Activated CD4-positive, alpha-beta T cell treated with anti-CD3 and anti-CD28 coated beads for 24 hours (primary cell): ENCODE data around the gene SMARCD1.
"Not testable (repeated sequence)": the region's sequence is repeated elsewhere in the genome, so short reads cannot be mapped to it uniquely, and the experiment has no call there.

Source experiments
- DNase-seq, 2 donors: peaks; one replicate each; pipeline ENCODE4 v3.0.0-alpha.2; 2020; ENCODE audit warnings: low read depth in 2 of 2

The SMARCD1 gene

DNA sequence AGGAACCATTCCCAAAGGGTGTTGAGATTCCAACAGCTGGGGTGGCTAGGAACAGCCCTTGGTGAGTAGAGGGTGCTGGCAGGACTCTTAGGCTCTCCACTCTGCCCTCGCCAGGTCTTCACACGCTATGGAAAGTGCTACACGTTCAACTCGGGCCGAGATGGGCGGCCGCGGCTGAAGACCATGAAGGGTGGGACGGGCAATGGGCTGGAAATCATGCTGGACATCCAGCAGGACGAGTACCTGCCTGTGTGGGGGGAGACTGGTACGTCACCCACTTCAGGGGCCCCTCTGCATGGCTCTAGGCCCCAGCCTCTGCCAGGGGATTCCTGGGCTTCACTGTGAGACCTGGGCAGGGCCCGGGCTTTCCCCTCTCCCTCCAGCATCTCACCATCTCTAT, 8.0 kb upstream of the SMARCD1 start:
- DNase-seq: no peak

DNA sequence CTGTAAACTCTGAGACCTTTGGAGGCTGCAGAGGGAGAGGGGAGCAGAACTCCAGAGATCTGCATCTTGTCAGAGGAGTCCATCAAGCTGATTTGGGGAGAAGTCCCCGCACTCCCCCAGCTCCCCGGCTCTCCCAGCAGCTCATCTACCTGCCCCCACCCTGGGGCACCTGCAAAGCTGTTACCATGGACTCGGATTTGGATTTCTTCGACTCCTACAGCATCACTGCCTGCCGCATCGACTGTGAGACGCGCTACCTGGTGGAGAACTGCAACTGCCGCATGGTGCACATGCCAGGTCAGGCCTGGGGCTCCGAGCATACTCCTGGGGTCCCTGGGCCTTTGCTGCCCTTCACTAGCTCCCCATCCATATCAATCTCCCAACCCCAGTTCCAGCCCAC, 6.9 kb upstream of the SMARCD1 start:
- DNase-seq: no peak

DNA sequence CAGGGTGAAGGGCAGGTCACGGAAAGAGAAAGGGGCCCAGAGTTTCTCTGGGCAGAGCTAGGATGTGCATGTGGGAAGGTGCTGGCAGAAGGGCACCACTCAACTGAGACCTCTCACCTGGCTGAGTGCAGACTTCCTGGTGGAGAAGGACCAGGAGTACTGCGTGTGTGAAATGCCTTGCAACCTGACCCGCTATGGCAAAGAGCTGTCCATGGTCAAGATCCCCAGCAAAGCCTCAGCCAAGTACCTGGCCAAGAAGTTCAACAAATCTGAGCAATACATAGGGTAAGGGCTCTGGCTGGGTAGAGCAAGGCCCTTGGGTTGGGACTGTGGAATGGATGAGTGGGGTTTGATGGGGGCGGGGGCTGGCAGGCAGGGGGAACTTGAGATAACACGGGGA, 5.4 kb upstream of the SMARCD1 start:
- DNase-seq: no peak

DNA sequence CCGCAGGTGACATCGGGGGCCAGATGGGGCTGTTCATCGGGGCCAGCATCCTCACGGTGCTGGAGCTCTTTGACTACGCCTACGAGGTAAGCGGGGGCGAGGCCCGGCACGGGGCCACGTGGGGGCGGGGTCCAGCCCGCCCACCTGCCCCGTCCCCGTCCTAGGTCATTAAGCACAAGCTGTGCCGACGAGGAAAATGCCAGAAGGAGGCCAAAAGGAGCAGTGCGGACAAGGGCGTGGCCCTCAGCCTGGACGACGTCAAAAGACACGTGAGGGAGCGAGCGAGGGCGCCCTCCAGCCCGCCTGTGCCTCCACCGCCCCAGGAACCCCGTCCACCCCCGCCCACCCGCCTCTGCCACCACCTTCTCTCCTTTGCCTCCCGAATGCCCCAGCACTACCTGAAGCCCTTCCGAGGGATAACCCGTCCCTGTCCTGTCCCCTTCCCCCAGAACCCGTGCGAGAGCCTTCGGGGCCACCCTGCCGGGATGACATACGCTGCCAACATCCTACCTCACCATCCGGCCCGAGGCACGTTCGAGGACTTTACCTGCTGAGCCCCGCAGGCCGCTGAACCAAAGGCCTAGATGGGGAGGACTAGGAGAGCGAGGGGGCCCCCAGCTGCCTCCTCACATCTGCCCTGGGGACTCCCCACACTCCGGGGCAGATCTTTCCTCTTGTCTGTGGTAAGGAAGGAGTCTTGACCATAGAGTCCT, 3.9 kb upstream of the SMARCD1 start:
- DNase-seq: no peak

DNA sequence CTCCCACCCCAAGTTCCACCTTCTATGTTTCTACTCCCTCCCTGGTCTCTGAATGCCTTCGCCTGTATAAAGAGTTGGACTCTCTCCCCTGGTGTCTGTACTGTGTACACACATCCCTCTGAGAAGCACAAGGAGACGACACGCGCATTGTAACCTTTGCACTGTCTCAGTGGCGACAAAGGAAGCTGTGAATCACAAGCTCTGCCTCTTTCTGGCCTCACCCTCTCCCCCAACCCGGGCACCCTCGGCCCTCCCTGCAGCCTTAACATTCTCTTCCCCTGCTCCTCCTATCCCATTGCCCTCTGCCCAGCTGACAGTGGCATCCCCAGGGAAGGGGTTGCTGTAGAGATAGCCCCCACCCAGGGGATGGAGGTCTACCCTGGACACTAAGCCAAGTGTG, 2.5 kb upstream of the SMARCD1 start:
- no peak for DNase-seq

DNA sequence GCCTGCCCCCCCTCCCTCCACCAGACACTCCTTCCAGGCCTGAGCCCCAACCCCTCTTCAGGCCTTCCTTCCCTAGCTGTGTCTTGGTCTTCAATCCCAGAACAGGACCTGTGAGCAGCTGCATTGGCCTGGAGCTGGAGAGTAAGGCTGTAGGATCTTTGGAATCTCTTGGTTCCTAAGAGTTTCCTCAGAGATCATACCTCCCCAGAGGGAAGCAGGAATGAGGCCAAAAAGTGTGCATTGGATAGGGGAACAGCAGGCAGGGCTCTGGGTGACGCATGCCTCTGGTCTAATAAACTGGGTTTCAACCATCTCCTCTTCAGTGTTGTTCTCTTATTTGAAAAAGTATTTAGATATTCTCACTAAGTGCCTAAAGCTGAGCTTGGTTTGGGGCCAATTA, 1.8 kb upstream of the SMARCD1 start:
- no peak for DNase-seq

DNA sequence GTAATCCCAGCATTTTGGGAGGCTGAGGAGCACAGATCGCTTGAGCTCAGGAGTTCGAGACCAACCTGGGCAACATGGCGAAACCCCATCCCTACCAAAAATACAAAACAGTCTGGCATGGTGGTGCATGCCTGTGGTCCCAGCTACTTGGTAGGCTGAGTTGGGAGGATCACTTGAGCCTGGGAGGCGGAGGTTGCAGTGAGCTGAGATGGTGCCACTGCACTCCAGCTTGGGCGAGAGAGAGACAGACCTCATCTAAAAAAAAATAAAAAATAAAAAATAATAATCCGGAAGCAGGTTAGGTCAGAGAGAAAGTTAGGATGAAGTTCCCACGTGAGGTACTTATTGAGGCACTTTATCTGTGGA, 750 bp upstream of the SMARCD1 start:
- not testable (repeated sequence) for DNase-seq

DNA sequence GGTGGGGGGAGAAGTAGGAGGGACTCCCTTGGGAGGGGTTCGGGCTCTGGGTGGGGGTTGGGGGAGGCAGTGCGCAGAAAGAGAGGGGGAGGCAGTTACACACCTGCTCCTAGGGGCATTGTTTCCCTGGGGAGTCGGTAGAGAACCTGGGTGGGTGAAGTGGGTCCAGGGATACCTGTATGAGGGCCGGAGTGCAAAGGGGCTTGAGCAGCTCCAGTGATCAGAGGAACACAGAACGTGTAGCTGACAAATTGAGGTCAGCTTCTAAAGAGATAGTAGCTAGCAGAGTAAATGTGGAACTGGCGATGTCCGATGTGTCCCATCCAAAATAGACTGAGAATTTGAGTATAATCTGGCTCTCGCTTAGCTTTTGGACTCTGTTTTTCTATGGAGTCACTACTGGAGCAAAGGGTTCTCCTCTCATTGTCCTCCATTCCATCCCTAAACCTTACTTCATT, 502 bp downstream of the SMARCD1 start:
- DNase-seq: no peak

DNA sequence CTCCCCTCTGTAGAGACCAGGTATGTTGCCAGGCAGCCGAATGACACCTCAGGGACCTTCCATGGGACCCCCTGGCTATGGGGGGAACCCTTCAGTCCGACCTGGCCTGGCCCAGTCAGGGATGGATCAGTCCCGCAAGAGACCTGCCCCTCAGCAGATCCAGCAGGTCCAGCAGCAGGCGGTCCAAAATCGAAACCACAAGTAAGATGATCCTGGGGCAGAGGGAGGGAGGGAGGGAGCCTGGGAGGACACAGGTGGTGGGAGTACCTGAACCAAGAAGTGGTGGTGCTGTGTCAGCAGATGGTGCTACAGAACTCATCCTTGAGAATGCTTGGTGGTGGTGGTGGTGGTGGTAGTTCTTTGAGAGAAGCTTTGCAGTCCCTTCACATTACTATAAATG, 1.0 kb downstream of the SMARCD1 start:
- DNase-seq: no peak

DNA sequence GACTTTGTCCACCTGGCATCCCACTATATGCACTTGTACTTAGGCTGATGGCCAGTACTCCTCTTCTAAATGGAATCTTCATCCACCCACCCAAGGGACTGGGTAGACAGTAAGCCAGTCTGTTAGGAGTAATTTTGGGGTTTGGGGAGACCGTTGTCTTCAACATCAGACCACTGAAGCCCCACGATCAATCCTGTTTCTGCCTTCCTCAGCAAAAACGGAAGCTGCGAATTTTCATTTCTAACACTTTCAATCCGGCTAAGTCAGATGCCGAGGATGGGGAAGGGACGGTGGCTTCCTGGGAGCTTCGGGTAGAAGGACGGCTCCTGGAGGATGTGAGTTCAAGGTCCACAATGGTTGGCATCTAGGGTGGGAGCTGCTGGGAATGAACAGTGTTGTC, 2.0 kb downstream of the SMARCD1 start:
- DNase-seq: no peak

DNA sequence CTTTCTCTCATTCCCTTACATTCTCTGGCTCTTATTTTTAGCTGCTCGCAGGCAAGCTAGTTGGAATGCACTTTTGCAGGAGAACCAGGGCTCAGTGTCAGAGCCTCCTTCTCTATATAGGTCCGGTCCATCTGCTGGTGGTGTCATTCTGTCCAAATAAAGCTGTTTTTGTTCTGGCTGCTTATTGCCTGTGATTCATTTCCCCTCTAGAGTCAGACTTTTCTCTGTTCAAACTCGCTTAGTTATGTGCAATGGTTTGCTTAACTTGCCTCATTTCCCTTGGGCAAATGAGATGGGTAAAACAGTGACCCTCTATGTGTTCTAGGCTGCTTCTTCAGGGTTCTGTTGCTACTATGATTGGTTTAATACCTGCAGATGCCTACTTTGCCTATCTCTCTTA, 2.9 kb downstream of the SMARCD1 start:
- no peak for DNase-seq

DNA sequence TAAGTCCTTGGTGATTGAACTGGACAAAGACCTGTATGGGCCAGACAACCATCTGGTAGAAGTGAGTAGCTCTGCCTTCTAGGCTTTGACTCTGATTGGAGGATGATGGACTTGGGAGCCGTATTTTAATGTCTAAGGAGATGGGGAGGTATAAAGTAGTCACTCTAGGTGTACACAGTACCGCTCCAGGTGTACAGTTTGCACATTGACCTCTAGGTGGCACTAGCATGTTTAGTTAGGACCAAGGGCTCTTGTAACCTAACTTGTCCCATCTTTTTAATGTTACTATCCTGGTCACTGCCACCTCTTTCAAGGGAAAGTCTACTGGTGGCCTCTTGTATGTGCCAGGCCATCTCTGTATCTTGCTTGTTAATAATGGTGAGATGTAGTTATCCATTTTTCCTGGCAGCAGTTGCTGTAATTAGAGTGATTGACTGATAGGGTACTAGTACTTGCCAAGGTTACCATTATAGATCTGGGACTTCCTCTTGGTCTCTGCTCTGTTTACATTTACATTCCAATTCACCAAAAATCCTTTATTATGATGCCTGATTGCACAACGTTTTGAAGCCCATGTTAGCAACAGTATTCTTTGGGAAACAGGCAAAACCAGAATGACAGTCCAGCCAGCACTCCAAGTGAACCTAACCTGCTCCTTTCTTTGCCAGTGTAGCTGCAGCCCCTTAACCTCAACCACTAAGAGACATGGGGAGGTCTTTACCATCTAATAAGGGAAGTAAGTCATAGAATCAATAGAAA, 3.6 kb downstream of the SMARCD1 start:
- peak; percentile 26 to 39 for DNase-seq

DNA sequence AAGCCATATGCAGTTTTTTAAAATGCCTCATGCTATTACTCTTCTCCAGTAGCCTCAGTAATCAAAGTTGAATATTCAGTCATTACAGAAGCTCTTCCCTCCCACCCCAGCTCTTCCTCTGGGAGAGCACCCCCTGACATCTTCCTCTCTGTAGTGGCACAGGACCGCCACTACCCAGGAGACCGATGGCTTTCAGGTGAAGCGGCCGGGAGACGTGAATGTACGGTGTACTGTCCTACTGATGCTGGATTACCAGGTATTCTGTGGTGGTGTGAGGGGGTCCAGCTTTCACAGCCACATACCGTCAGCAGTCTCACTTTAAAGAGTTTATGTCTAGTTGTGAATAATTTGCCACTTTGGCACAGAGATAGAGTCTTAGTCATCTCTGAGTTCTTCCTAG, 4.6 kb downstream of the SMARCD1 start:
- DNase-seq: no peak

DNA sequence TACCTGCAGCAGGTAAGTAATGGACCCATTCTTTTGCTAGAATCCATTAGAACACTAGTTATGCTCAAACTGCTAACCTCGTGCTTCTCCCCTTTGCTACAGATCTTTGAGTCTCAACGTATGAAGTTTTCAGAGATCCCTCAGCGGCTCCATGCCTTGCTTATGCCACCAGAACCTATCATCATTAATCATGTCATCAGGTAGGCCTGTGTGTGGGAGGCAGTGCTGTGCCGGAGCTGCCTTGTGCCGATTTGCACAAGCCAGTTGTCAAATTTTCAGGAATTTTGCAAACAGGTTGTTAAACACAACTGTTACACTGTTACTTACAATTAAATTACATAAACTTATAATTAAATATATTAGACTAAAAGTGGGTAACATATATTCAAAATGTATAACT, 5.2 kb downstream of the SMARCD1 start:
- DNase-seq: no peak

DNA sequence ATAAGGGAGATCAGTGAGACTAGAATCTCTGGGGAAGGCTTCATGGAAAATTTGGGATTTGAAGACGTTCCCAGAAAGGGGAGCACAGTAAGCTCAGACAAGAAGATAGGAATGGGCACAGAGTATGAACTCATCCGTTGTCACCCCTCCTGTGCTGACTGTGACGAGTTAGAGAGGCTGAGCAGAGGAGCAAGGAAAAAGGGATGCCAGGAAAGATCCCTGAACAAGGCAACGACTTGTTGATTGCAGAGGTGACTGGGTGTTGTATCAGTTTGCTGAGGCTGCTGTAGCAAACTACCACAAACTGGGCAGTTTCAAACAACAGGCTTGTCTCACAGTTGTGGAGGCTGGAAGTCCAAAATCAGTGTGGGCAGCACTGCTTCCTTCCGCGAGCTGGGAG, 12.8 kb downstream of the SMARCD1 start:
- no peak for DNase-seq

DNA sequence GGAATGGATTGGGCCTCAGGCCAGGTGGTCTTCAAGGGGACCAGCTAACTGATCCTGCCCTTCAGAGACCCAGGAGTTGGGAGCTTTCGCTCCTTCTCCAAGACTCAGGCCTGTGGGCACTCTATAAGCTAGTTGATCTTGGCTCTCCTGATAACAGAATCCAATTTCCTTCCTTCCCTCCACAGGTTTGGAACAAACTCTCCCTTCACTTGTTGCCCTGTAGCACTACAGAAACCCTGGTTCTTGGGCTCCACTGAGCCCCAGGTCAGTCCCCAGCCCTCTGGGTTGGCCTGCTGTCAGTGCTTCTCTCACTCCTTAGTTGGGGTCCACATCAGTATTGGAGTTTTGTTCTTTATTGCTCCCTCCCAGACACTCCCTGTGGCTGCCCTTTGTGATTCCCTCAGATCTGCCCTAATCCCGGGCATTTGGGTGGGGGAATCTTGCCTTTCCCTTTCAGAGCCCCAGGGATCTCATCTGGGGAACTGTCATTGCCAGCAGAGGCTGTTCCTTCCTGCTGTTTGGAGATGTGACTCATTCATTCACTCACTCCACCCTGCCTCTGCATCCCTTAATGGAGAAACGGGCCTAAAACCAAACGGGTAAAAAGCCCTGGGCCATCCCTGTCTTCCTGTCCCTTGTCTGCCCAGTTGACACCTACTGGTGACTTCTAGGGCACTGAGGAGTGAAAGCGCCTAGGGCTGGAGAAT, 14.3 kb downstream of the SMARCD1 start:
- no peak for DNase-seq

DNA sequence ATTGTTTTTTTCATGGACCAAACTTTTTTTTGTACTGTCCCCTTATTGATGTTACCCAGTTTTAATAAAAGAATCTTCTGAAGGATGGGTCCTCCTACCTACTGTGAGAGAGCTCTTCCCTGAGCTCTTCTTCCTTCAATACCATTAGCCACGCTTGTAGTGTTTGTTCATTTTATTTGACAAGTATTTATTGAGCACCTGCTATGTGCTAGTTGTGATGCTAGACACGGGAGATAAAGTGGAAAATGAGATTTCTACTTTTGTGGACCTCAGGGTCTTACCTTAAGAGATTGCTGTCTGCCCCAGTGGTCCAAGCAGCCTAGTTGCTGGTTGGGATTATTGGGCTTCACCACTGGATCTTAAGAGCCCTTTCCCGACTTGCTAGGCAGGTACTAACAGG, 15.4 kb downstream of the SMARCD1 start:
- DNase-seq: no peak

DNA sequence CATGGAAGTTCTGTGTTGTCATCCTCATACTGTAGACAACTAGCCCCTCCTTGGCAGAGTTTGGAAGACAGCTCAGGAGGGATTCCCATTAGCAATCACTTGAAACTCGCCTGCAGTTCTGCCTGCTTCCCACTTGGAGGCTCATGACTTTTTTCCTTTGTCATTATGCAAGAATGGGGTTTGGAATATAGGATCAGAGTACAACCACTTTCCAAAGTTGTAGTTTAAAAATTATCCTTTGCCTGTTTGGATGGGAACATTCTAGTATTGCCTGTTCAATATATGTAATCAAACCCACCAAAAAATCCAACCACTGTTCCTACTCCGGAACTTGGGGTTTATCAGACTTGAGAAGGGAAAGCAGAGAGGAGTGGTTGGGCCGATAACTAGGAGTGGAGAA, 16.5 kb downstream of the SMARCD1 start:
- DNase-seq: no peak

DNA sequence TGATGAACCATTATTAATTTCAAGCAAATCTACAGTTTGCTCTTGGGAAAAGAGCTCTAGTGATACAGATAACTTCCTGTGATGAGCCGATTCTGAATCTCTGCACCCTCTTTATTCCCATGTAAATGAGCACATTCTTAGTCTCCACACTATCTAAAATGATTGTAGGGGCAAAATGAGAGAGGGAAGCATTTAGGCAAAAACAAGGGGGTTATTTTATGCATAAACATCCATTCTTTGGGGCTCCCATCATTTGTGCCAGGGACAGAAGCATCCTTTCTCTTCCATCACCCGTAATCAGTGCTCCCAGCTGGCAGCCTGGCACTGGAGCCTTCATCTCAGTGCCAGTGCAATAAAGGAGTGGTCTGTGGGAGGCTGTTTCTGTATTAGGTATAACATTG, 17.0 kb downstream of the SMARCD1 start:
- DNase-seq: no peak

DNA sequence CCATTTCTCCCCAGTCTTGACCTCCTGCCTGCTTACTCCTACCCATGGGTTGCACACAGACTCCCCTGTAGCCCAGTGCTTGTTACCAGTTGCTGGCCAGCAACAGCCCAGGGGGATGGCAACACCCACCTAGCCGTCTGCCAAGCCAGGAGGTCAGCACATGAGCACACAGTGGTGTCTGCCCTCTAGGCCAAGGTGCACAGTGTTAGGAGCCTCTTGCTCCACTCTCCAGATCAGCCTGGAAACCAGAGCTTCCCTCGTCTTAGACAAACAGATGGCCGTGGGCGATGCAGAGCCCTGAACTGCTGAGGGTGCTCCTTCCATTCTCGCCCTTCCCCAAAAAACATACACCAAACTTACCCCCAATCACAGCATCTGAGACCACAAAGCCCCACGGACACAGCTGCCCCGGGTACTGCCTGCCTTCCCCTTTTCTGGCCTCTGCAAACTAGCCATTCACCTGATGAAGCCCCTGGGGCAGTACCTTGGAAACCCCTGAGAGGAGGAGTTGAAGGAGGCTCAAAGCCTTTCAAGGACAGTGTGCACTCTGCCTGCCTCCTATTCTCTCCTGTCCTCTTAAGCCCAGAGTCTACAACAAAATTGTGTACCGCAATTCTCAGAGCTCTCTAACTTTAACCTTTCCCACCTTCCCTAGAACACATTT, 17.6 kb downstream of the SMARCD1 start:
- DNase-seq: no peak

DNA sequence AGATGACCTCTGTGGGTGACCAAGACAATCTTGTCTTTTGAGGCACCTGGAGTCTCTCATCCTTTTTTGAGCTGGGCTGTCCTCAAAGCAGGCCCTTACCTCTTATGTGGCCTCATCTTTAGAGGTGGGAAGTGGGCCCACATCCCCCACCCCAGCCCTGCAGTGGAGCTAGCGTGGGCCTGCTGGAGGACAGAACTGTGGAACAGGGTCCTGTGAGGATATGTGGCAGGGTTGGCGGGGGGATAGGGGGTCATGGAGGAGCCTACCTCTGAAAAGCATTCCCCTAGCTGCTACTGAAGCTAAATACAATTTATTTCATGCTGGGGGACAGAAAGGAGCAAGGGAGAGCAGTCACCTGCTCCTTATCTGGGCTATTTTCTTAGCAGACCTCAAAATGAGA, 18.2 kb downstream of the SMARCD1 start:
- no peak for DNase-seq

DNA sequence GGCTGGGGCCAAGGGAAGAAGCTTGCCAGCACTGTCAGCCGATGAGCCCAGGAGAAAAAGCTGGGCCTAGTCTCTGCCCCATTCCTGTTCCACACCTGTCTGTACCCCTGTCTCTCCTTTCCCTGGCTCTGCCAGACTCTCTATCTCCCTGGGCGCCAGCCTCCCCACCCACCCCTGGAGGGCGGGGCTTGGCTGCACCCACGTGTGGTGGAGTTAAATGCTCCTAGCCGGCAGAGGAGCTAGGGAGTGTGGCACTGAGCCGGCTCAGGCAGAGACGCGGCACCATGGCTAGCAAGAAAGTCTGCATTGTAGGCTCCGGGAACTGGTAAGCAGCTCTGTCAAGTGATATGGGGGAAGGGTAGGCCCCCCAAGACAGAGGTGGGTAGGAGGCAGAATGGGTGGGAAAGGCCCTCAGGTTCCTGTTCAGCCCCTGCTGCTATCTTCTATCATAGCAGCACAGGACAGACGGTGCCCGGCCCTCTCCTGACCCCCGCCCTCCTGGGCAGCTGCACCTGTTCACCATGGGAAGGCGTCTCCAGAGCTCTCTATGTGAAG, 18.7 kb downstream of the SMARCD1 start, which contains the start of gene GPD1:
GPD1 (plus strand) TSS at position 242 of the 555 bp plus-strand sequence; CDS start at position 285, 43 bp downstream.
- DNase-seq: no peak
